ENCODE data around the gene WDR6.
"Not testable (repeated sequence)": the region's sequence is repeated elsewhere in the genome, so short reads cannot be mapped to it uniquely, and the experiment has no call there.

The WDR6 gene

GRCh38 chr3:48991851-48992545 lies 15.2 kb upstream of the WDR6 start:
- no peak for DNase-seq

GRCh38 chr3:48993834-48994233 lies 13.4 kb upstream of the WDR6 start:
- no peak for DNase-seq

GRCh38 chr3:48996640-48997039 lies 10.6 kb upstream of the WDR6 start:
- DNase-seq = no peak

GRCh38 chr3:48997102-48997635 lies 10.0 kb upstream of the WDR6 start:
- no peak for DNase-seq

- DNase-seq = no peak
Observed at GRCh38 chr3:48997714-48998637, 9.2 kb upstream of the WDR6 start.

GRCh38 chr3:48999085-48999858 lies 7.9 kb upstream of the WDR6 start:
- no peak for DNase-seq

- DNase-seq = no peak
Observed at GRCh38 chr3:49001155-49001554, 6.0 kb upstream of the WDR6 start.

GRCh38 chr3:49004352-49005302 lies 2.6 kb upstream of the WDR6 start:
- no peak for DNase-seq

- no peak for DNase-seq
Observed at GRCh38 chr3:49005303-49005680, 1.9 kb upstream of the WDR6 start.

GRCh38 chr3:49005998-49006397 lies 1.2 kb upstream of the WDR6 start:
- no peak for DNase-seq

- DNase-seq = no peak
Observed at GRCh38 chr3:49006408-49007067, 653 bp upstream of the WDR6 start.

GRCh38 chr3:49007771-49008528 lies 759 bp downstream of the WDR6 start:
- DNase-seq = no peak

GRCh38 chr3:49008627-49009026 lies 1.4 kb downstream of the WDR6 start:
- not testable (repeated sequence) for DNase-seq

GRCh38 chr3:49009396-49009795 lies 2.2 kb downstream of the WDR6 start:
- no peak for DNase-seq

- DNase-seq = no peak
Observed at GRCh38 chr3:49012441-49013017, 5.3 kb downstream of the WDR6 start.

- no peak for DNase-seq
Observed at GRCh38 chr3:49013113-49013737, 6.0 kb downstream of the WDR6 start.

- no peak for DNase-seq
Observed at GRCh38 chr3:49013738-49014660, 6.8 kb downstream of the WDR6 start.

- DNase-seq = no peak
Observed at GRCh38 chr3:49015072-49015471, 7.9 kb downstream of the WDR6 start.

GRCh38 chr3:49015765-49016164 lies 8.6 kb downstream of the WDR6 start:
- no peak for DNase-seq
